Measurements from ENCODE around the gene EMD. TPM values are rescaled to one million over a fixed set of nuclear protein-coding genes. Genes with fewer than 3 reads are reported as not detected.
A peak's percentile ranks its signal among the peaks of the same experiment; 100 is the strongest.
"Not testable (repeated sequence)": the region's sequence is repeated elsewhere in the genome, so short reads cannot be mapped to it uniquely, and the experiment has no call there.

Gene EMD
- total RNA-seq, 2 experiments from 2014 or later, result 65.9 to 66.0 TPM

DNA sequence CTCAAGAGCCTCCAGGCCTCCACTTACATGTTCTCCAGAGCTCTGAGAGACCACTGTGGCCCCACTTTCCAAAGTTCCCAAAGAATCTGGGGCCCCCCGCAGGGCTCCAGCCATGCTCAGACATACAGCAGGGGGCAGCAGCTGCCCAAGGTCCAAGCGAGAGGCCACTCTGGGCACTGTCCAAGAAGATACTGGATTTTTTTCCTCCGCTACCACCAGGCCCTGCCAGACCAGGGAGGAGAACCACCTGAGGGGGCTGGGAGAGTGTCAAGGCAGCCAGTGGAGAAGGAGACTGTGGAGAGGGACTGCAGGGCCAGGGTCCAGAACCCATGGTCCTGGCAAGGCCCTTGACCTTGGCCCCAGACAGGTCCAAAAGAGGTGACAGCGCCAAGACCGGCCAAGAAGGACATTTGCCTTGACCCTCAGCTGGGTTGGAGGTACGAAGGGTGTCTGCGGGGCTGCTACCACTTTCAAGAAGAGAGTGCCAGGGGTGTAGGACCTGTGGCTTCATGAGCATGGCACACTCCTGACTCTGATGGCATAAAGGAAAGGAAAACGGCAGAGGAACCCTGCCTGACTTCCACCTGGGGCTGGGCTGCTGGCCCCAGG lies 5.3 kb downstream of the EMD start:
- H3K4me1 Mint-ChIP-seq (ENCODE audit: low read depth), result peaks cover 16% of the 10 kb centered on the region
- no peaks in the 10 kb centered on the region for H3K9me3 Mint-ChIP-seq (ENCODE audit: insufficient read depth)
- no peak overlapping the region for H3K4me3 Mint-ChIP-seq
- no peak overlapping the region for H3K27ac Mint-ChIP-seq
- H3K27me3 Mint-ChIP-seq (ENCODE audit: low read depth), result no peaks in the 10 kb centered on the region
- peaks cover 7% of the 10 kb centered on the region for H3K36me3 Mint-ChIP-seq (ENCODE audit: low read depth)
- ATAC-seq (no peak), DNase-seq (no peak)
- ChIA-PET CTCF (no interaction called here), POLR2A (no interaction called here)

DNA sequence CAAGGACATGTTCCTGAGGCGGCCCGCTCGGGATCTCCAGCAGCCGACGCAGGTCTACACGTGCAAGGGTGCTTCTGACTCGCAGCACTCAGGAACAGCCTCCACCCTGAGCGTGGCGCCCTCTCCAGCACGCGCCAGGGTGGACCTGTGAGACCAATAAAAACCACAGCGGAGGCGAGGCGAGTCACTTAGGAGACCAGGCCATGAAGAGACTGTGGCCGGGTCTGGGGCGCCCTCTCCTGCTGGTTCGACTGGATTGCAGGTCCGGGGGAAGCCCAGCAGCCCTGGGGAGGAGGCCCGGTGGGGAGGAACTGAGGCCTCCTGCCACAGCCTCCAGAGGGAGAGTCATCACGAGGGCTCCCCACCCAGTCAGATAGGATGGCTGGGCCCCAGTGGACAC lies 9.0 kb downstream of the EMD start:
- CTCF ChIA-PET; DNase-seq; H3K4me3 Mint-ChIP-seq; H3K4me1 Mint-ChIP-seq (ENCODE audit: low read depth); POLR2A ChIA-PET; H3K27ac Mint-ChIP-seq; H3K36me3 Mint-ChIP-seq (ENCODE audit: low read depth); H3K9me3 Mint-ChIP-seq (ENCODE audit: insufficient read depth); H3K27me3 Mint-ChIP-seq (ENCODE audit: low read depth): not testable (repeated sequence)
- peak; percentile 25 for ATAC-seq

DNA sequence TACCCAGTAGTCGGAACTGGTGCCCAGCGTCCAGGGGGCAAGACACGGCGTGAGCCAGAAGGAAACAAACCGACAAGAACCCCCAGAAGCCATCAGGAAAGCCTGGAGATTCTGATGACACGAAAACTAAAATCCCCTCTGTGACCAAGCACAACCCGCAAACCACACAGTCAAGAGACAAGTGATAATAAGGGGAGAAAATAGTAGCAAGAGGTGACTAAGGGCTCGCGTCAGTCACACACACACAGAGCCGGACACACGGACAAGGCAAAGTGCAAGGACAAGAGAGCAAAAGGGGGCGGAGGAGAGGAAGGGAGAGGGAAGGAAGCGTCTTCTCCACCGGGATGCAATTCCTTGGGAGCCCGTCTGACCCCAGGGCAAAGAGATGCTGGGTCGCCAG lies 9.6 kb downstream of the EMD start:
- H3K4me1 Mint-ChIP-seq (ENCODE audit: low read depth); H3K27ac Mint-ChIP-seq; H3K4me3 Mint-ChIP-seq; POLR2A ChIA-PET; H3K36me3 Mint-ChIP-seq (ENCODE audit: low read depth); H3K27me3 Mint-ChIP-seq (ENCODE audit: low read depth); DNase-seq; CTCF ChIA-PET; H3K9me3 Mint-ChIP-seq (ENCODE audit: insufficient read depth): not testable (repeated sequence)
- peak; percentile 0 for ATAC-seq

DNA sequence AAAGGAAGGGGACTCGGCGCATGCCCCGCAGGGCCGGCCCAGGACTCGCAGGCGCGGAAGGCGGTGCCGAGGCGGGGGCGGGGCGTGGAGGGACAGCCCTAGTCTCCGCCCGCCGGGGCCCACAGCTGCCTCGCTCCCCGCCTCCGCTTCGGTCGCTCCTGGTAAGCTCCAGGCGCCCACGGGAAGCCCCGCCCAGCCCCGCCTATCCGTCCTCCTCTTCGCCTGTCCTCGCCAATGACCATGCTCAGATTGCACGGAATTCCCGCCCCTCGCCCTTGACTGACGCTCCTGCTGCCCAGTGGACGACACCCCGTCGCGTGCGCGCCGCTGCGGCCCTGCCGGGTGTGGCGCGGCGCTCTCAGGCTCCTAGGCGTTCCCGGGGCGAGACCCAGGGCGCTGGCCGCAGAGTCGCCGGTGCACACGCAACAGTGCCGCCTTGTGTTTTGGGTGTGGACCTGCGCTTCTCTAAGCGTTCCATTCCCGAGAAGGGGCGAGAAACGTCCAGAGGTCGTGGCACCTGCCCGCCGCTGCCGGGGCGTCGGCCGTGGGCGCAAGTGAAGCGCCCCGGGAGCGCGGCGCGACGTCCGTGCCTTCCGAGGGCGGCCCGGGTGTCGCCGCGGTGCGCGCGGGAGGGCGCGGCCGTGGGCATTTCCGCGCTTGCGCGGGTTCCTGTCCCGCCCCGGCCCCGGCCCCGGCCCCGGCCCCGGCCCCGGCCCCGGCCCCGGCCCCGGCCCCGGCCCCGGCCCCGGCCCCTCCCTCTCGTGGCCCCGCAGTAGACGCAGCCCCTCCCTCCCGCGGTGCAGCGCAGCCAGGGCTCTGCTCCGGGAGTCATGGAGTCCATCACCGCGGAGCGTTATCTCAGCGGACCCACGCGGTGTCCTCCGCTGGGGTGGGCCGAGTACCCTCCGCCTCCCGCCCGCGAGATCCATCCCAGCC lies 11.0 kb downstream of the EMD start:
- H3K4me3 Mint-ChIP-seq; H3K36me3 Mint-ChIP-seq (ENCODE audit: low read depth); CTCF ChIA-PET; DNase-seq; H3K27ac Mint-ChIP-seq; H3K4me1 Mint-ChIP-seq (ENCODE audit: low read depth); POLR2A ChIA-PET; H3K27me3 Mint-ChIP-seq (ENCODE audit: low read depth); H3K9me3 Mint-ChIP-seq (ENCODE audit: insufficient read depth): not testable (repeated sequence)
- ATAC-seq, result peak; percentile 79

DNA sequence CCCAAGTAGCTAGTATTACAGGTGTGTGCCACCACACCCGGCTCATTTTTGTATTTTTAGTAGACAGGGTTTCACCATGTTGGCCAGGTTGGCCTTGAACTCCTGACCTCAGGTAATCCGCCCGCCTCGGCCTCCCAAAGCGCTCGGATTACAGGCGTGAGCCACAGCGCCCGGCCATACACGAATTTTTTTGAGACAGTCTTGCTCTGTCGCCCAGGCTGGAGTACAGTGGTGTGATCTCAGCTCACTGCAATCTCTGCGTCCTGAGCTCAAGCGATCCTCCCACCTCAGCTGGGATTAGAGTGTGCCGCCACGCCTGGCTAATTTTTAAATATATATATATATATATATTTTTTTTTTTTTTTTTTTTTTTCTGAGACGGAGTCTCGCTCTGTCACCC lies 17.3 kb downstream of the EMD start:
- H3K27ac Mint-ChIP-seq; CTCF ChIA-PET; ATAC-seq; POLR2A ChIA-PET; H3K9me3 Mint-ChIP-seq (ENCODE audit: insufficient read depth); DNase-seq; H3K27me3 Mint-ChIP-seq (ENCODE audit: low read depth): not testable (repeated sequence)
- Mint-ChIP-seq H3K36me3 (ENCODE audit: low read depth) (peaks cover 36% of the 10 kb centered on the region), H3K4me1 (ENCODE audit: low read depth) (peaks cover 12% of the 10 kb centered on the region), H3K4me3 (peak overlapping the region; percentile 90)

DNA sequence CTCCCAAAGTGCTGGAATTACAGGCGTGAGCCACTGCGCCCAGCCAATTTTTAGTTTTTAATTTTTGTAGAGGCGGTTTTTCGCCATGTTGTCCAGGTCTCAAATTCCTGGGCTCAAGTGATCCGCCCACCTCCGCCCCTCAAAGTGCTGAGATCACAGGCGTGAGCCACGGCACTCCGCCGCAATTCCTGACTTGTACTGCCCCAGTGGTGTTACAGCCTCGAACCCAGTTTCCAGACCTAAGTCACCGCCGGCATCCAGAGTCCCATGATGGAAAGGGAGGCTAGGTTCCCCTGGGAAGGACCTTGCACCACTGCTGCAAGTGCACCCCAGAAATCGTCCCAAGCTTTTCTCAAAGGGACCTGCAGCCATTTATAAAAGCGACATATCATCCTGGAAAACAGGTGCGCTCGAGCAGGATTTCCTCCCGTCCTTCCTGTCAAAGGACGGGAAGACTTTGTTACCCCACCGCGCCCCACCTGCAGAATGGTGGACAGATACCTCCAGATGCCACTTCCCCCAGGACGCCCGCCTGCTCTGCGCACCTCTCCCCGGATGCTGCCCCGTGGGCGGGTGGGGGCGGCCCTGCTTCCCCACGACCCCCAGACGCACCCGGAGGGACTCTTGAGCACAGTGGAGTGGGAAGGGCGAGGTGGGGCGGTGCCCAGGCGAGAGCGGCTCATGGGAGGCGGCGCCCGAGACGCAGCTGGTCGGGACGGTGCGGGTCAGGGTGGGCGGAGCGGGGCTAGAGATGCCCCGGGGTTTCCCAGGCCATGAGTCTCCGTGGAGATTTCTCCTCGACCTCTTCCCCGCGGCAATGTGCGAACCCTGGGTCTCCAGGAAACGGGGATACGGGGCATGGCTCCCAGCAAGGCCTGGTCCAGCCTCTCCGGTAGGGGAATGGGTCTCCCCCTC lies 18.1 kb downstream of the EMD start:
- CTCF ChIA-PET, result interaction anchor here (0.6 to 1.9 kb wide), 4 partner anchors 13 to 130 kb away, joined by 3 to 8 read pairs (median 6); partner anchors contain the start of gene SLC10A3
- DNase-seq (peak; percentile 71), ATAC-seq (peak; percentile 51)
- peaks cover 37% of the 10 kb centered on the region for H3K36me3 Mint-ChIP-seq (ENCODE audit: low read depth)
- H3K4me1 Mint-ChIP-seq (ENCODE audit: low read depth), result peaks cover 14% of the 10 kb centered on the region
- H3K27ac Mint-ChIP-seq, result peak overlapping the region; percentile 100
- peak overlapping the region; percentile 90 for H3K4me3 Mint-ChIP-seq
- POLR2A ChIA-PET, result interaction anchor here (0.7 to 3.5 kb wide), 16 partner anchors 14 to 630 kb away, joined by 3 to 55 read pairs (median 4); partner anchors contain the start of genes ATP6AP1, DNASE1L1 and TAFAZZIN
- no peaks in the 10 kb centered on the region for H3K27me3 Mint-ChIP-seq (ENCODE audit: low read depth)
- H3K9me3 Mint-ChIP-seq (ENCODE audit: insufficient read depth), result no peaks in the 10 kb centered on the region

DNA sequence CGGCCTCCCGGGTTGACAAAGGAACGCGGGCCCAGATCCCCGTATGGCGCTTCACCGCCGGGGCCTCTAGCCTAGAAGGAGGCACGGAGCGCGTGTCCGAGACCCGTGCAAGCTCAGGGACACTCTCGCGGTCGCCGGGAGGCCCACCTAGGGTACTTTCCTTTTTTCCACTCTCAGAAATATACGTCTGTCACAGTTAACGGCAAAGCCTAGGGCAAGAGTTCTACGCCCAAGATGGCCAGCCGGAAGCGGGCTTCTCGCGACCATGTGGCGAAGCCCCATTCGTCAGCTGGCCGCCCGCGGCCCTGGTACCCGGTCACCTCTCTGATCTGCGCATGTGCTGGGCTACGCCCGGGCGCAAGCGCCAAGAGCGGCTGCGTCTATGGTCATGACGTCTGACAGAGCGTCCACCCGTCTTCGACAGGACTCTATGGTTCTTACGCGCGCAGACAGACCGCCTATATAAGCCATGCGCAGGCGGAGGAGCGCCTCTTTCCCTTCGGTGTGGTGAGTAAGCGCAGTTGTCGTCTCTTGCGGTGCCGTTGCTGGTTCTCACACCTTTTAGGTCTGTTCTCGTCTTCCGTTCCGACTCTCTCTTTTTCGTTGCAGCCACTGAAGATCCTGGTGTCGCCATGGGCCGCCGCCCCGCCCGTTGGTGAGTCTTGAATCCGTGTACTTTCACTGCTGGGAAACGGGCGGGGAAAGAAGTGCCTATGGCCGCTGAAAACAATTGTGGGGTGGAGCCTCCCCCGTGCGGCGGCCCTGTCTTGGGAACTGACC lies 19.0 kb downstream of the EMD start, which contains the start of gene RPL10:
Gene RPL10, plus strand, starts transcription at position 490 of the 780 bp plus-strand sequence. Its CDS starts 143 bp downstream, at position 633.
- no peaks in the 10 kb centered on the region for H3K27me3 Mint-ChIP-seq (ENCODE audit: low read depth)
- no peaks in the 10 kb centered on the region for H3K9me3 Mint-ChIP-seq (ENCODE audit: insufficient read depth)
- peaks cover 14% of the 10 kb centered on the region for H3K4me1 Mint-ChIP-seq (ENCODE audit: low read depth)
- ChIA-PET POLR2A (interaction anchor here (0.7 to 3.5 kb wide), 19 partner anchors 13 to 631 kb away, joined by 3 to 55 read pairs (median 4); partner anchors contain the start of genes ATP6AP1, DNASE1L1 and TAFAZZIN), CTCF (interaction anchor here (0.6 to 1.9 kb wide), 10 partner anchors 12 to 144 kb away, joined by 3 to 8 read pairs (median 4); partner anchors contain the start of gene SLC10A3)
- H3K4me3 Mint-ChIP-seq, result peak within 1 kb of the TSS; percentile 90
- DNase-seq (peak; percentile 94), ATAC-seq (peak; percentile 78)
- H3K36me3 Mint-ChIP-seq (ENCODE audit: low read depth), result peaks cover 37% of the 10 kb centered on the region
- H3K27ac Mint-ChIP-seq, result peak within 1 kb of the TSS; percentile 100

DNA sequence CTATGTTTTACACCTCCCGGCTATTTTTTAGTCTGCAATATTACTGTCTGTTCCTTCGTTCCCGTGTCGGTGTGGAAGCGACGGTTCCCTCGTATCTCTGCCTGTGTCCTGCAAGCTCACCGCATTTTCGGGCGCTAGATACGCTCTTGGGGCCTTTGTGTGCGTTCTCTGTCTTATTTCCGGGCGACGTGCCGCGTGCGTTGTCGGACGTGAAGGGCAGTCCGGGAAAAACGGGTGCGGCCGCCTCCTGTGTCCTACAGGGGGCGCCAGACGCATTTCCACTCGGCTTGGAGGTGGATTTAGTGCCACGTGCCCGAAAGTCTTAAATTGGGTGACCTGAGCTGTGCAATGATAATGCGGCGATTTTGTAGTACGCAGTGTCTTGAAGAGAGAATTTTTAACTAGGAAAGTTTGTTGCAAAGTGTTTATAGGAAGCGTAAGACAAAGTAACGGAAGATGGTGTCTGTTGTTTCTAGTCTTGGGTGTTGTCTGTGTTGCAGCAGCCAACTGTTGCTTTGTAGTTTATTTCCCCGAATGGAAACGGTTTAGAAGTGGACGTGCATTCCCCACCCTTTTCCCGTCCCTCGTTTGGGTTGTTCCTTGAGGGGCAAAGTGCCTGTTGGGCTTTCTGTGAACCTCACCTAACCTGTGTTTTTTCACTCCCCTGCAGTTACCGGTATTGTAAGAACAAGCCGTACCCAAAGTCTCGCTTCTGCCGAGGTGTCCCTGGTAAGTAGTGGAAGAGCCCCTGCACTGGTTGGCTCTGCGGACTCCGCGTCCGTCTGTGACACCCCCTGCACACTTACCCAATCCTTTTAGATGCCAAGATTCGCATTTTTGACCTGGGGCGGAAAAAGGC lies 19.8 kb downstream of the EMD start:
- Mint-ChIP-seq H3K27me3 (ENCODE audit: low read depth) (no peaks in the 10 kb centered on the region), H3K4me1 (ENCODE audit: low read depth) (peaks cover 14% of the 10 kb centered on the region), H3K4me3 (peak overlapping the region; percentile 90), H3K36me3 (ENCODE audit: low read depth) (peaks cover 40% of the 10 kb centered on the region), H3K27ac (peak overlapping the region; percentile 100), H3K9me3 (ENCODE audit: insufficient read depth) (no peaks in the 10 kb centered on the region)
- ChIA-PET CTCF (interaction anchor here (0.9 to 1.9 kb wide), 10 partner anchors 12 to 143 kb away, joined by 3 to 8 read pairs (median 5); partner anchors contain the start of gene SLC10A3), POLR2A (interaction anchor here (0.7 to 3.5 kb wide), 21 partner anchors 12 to 143 kb away, joined by 3 to 55 read pairs (median 4); partner anchors contain the start of genes ATP6AP1, DNASE1L1, SLC10A3 and TAFAZZIN)
- DNase-seq (peak; percentile 90), ATAC-seq (peak; percentile 36)

DNA sequence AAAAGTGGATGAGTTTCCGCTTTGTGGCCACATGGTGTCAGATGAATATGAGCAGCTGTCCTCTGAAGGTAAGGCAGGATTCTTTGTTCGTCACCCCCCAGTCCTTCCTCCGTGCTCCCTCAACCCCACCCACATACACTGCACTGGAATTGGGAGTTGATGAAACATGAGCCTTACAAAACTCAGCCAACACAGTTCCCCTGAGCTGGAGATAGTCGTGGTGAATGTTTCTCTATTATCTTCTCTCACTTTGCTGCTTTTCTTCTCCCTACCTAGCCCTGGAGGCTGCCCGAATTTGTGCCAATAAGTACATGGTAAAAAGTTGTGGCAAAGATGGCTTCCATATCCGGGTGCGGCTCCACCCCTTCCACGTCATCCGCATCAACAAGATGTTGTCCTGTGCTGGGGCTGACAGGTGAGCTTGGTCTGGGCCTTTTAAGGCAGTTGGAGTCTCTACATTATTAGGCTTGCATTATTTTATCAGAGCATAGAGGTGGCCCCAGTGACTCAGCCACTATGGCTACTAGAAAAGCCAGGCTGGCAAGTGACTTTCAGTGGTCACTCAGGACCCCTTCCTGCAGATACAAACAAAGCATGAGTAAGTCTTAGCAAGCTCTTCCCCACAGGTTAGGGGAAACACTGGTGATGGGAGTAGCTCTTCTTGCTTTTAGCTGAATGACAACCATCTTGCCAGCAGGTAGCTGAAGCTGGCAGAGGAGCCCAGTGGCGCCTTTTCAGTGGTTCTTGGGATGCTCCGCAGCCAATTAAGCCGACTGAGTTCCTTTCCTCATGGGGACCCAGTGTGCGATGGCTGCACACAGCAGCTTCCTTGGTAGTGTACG lies 20.7 kb downstream of the EMD start:
- peak; percentile 55 for DNase-seq
- POLR2A ChIA-PET, result interaction anchor here (0.8 to 3.5 kb wide), 10 partner anchors 11 to 141 kb away, joined by 3 to 55 read pairs (median 5); partner anchors contain the start of genes ATP6AP1, DNASE1L1, SLC10A3 and TAFAZZIN
- Mint-ChIP-seq H3K27ac (peak overlapping the region; percentile 100), H3K27me3 (ENCODE audit: low read depth) (no peaks in the 10 kb centered on the region), H3K36me3 (ENCODE audit: low read depth) (peaks cover 40% of the 10 kb centered on the region), H3K4me1 (ENCODE audit: low read depth) (peaks cover 14% of the 10 kb centered on the region), H3K9me3 (ENCODE audit: insufficient read depth) (no peaks in the 10 kb centered on the region), H3K4me3 (peak overlapping the region; percentile 90)
- ATAC-seq, result no peak
- CTCF ChIA-PET, result interaction anchor here (1.2 to 1.7 kb wide), 4 partner anchors 127 to 142 kb away, joined by 3 to 6 read pairs (median 4); no protein-coding TSS in a partner anchor
